AG09319 (cell line): ENCODE measurements around the gene SLC29A1.

Source experiments
- DNase-seq: peaks from one replicate; pipeline ENCODE4 v3.0.0-alpha.2; 2010; ENCODE audit warnings: low read depth; ENCODE audit errors: extremely low read depth
- TF ChIP-seq, protein P1 (sequence below): IDR thresholded peaks from 2 replicates; pipeline ENCODE4 v1.5.1; 2011; ENCODE audit warnings: low read depth, mild to moderate bottlenecking, inconsistent platforms, low read length, moderate library complexity

Gene SLC29A1

GRCh38 chr6:44219815-44220784 is 3.3 kb upstream of the SLC29A1 start:
- DNase-seq = no peak
- TF ChIP-seq, protein P1, sequence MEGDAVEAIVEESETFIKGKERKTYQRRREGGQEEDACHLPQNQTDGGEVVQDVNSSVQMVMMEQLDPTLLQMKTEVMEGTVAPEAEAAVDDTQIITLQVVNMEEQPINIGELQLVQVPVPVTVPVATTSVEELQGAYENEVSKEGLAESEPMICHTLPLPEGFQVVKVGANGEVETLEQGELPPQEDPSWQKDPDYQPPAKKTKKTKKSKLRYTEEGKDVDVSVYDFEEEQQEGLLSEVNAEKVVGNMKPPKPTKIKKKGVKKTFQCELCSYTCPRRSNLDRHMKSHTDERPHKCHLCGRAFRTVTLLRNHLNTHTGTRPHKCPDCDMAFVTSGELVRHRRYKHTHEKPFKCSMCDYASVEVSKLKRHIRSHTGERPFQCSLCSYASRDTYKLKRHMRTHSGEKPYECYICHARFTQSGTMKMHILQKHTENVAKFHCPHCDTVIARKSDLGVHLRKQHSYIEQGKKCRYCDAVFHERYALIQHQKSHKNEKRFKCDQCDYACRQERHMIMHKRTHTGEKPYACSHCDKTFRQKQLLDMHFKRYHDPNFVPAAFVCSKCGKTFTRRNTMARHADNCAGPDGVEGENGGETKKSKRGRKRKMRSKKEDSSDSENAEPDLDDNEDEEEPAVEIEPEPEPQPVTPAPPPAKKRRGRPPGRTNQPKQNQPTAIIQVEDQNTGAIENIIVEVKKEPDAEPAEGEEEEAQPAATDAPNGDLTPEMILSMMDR = no peak

- TF ChIP-seq, protein P1 = no peak
- no peak for DNase-seq
Observed at GRCh38 chr6:44220913-44221290, 2.5 kb upstream of the SLC29A1 start.

DNA sequence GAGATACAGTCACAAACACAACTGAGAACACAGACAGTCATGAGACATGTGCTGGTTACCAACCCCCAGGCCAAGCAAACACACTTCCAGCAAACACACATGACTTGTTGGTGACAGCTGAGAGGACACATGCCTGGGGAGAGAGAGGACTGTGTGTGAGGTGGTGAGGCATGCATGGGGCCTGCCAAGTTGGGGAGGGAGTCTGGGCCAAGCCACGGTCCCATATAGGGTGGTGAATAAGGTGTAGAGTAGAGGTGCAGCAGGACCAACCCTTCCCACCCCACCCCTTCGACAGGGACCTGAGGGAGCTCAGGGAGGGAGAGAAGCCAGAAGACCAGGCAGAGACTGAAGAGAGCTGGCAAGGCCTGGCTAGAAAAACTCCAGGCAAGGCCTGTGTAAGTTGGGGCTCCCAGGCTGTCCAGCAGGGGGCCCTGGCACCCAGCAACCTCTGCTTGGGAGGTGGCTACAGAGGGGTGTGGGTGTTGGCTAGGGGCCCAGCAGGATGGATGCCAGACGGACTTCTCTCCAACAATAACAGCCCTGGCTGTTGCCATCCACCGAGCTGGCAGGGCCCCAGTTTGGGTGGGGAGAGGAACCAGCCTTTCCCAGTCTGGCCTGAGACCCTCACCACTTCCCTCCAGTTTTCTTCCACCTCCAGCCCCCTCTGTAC is 2.0 kb upstream of the SLC29A1 start:
- peak; percentile 48 for DNase-seq
- TF ChIP-seq, protein P1 = peak; percentile 82

- no peak for DNase-seq
- TF ChIP-seq, protein P1 = no peak
Observed at GRCh38 chr6:44221961-44222335, 1.4 kb upstream of the SLC29A1 start.

GRCh38 chr6:44222486-44223318 is 693 bp upstream of the SLC29A1 start:
- DNase-seq = no peak
- TF ChIP-seq, protein P1 = no peak

DNA sequence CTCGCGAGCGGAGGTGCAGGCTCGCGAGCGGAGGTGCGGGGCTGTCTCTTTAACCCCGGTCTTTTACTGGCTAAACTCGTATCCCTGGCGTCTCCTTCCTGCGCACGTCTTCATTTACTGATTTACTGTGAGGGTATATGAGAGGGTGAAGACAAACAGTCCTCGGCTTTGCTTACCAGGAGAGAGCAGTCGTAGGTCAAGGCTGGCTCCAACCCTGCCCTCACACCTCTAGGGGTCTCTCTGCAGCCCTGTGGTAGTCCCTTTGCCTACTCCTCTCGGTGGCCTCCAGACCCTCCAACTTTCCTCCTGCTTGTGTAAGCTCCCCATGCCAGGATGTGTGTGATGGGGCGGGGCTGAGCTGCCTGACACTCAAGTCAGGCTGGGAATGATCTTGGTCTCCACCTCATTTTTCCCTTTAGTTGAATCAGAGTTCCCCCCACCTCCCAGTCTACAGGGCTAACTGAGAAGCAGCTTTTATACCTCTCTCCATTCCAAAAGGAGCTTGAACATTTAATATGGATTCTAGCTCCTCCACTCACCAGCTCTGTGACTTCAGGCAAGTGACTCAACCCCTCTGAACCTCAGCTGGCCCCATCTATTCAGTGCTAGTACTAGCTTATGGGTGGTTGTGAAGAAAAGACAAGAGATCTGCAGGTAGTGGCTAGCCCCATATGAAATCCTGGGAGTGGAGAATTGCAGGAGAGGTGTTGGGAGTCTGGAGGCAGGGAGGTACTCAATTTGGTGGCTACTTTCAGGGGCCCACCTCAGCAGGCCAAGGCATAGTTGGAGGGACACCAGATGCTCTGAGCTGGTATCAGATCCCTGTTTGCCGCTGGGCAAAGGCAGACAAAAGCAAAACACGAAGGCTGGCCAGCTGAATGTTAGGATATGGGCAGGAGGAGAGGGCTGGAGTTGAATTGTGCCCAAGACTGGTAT is 902 bp downstream of the SLC29A1 start:
- TF ChIP-seq, protein P1 = no peak
- DNase-seq = no peak
